Lung (tissue), 12 donors: ENCODE measurements around the gene ADRA1B. TPM values are rescaled to one million over a fixed set of nuclear protein-coding genes. Genes with fewer than 3 reads are reported as not detected.
A peak's percentile ranks its signal among the peaks of the same experiment; 100 is the strongest.

ENCODE experiments used
- ATAC-seq: fragments of 200-7000 bp; cut with Tn5 transposase; one replicate; pipeline ENCODE4 v1.9.1; 2020; ENCODE audit warnings: moderate number of reproducible peaks; ENCODE audit not compliant: insufficient read depth, low FRiP score
- DNase-seq, 3 donors: peaks; one replicate each; pipeline ENCODE4 v3.0.0-alpha.2; 2013 to 2017
- H3K27ac ChIP-seq, 2 donors: one replicate each; pipeline ENCODE4 v1.5.1; 2013; ENCODE audit warnings: mild to moderate bottlenecking in 2 of 2, moderate library complexity in 2 of 2, control low read depth in 1 of 2, inconsistent platforms in 1 of 2, low read depth in 1 of 2, low read length in 1 of 2
- H3K27me3 ChIP-seq, 3 donors: one replicate each; pipeline ENCODE4 v1.5.1; 2013; ENCODE audit warnings: low read length in 2 of 3; ENCODE audit not compliant: control insufficient read depth in 3 of 3, insufficient read depth in 3 of 3
- H3K36me3 ChIP-seq, 4 donors: one replicate each; pipeline ENCODE4 v1.5.1; 2013; ENCODE audit warnings: low read length in 4 of 4, mild to moderate bottlenecking in 1 of 4, moderate library complexity in 1 of 4; ENCODE audit not compliant: control insufficient read depth in 4 of 4, insufficient read depth in 4 of 4
- H3K4me1 ChIP-seq, 5 donors: one replicate each; pipeline ENCODE4 v1.5.1; 2013; ENCODE audit warnings: low read length in 5 of 5, mild to moderate bottlenecking in 2 of 5, moderate library complexity in 1 of 5; ENCODE audit not compliant: control insufficient read depth in 5 of 5, insufficient read depth in 5 of 5
- H3K4me3 ChIP-seq: one replicate; pipeline ENCODE4 v1.5.1; 2013; ENCODE audit warnings: mild to moderate bottlenecking, control low read depth, moderate library complexity
- H3K9ac ChIP-seq, 2 donors: one replicate each; pipeline ENCODE4 v1.5.1; 2013; ENCODE audit warnings: low read length in 2 of 2, control low read depth in 1 of 2; ENCODE audit not compliant: insufficient read depth in 1 of 2
- H3K9me3 ChIP-seq, 4 donors: one replicate each; pipeline ENCODE4 v1.5.1; 2013; ENCODE audit warnings: low read length in 3 of 4, mild to moderate bottlenecking in 1 of 4, moderate library complexity in 1 of 4; ENCODE audit not compliant: control insufficient read depth in 4 of 4, insufficient read depth in 3 of 4
- CTCF ChIP-seq: IDR thresholded peaks from 2 replicates; pipeline ENCODE4 v1.5.1; 2012; ENCODE audit warnings: mild to moderate bottlenecking; ENCODE audit errors: control extremely low read depth, extremely low read depth
- WGBS, 2 donors: extraction: QIAGEN DNeasy Blood & Tissue Kit; methylation state at CpG; one replicate each; pipeline ENCODE4 v1.1.7; 2013; 5-methylcytosine and 5-hydroxymethylcytosine counted together
- polyA plus RNA-seq, 2 donors: library from polyadenylated mRNA; stranded (reverse); fragments of 200-250 nt; gene quantifications; one replicate each; pipeline ENCODE4 v1.2.1, GENCODE V29; 2013
- total RNA-seq, 2 donors: library from RNA; depleted of rRNA in 1 of 2; stranded (reverse); fragments of >200 nt in 1 of 2; gene quantifications; one replicate each; pipeline ENCODE4 v1.2.1, GENCODE V29; 2014 to 2021
- donor health status: control.
- donor health status: control.
- donor health status: Bipolar disorder and iron deficiency.
- donor health status: healthy.
- donor health status: DM: yes; HTN: yes; CAD: no.

ADRA1B gene
- total and polyA plus RNA-seq, 4 donors, result 1.2 to 6.1 (median 2.3) TPM

DNA sequence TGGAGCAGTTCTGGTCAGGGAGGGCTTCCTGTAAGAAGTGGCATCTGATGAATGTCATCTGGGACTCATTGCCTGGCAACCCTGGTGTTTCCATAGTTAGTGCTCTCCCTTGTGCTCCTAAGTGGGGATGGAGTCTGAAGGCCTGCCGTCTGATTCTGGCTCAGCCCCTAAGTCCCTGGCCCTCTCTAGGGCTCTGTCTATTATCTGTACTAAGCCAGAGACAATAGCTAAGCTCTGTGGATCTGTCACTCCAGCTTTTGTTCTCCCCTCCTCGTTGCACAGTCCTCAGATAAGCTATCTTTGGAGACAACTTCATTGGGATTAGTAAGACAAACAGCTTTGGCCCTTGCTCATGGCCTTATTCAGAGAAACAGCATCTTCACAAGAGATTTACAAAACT is 62.1 kb downstream of the ADRA1B start:
- no peaks in the 10 kb centered on the region for H3K36me3 ChIP-seq
- ATAC-seq, result no peak
- WGBS, 2 donors, result 33 to 56% methylated on average over 2 of the region's 2 CpGs

GRCh38 chr5:159982421-159983173 is 66.3 kb downstream of the ADRA1B start:
- H3K27ac ChIP-seq, result no peak overlapping the region
- H3K27me3 ChIP-seq, result peaks cover 0 to 27% (median 10%) of the 10 kb centered on the region in 3 donors
- no peak overlapping the region for H3K4me3 ChIP-seq
- DNase-seq, result no peak
- H3K4me1 ChIP-seq, result peaks cover 0 to 3% (median 0%) of the 10 kb centered on the region in 5 donors
- no peak for ATAC-seq
- H3K36me3 ChIP-seq, result no peaks in the 10 kb centered on the region
- peaks cover 0 to 2% (median 0%) of the 10 kb centered on the region in 4 donors for H3K9me3 ChIP-seq
- no peak overlapping the region for H3K9ac ChIP-seq
- WGBS, 2 donors, result 91% methylated on average over 8 of the region's 8 CpGs
- no peak for TF ChIP-seq CTCF

More for the DNA sequence above, 62.1 kb downstream of the ADRA1B start:
- H3K27me3 ChIP-seq, result peaks cover 0 to 30% (median 9%) of the 10 kb centered on the region in 3 donors
- no peak overlapping the region for H3K4me3 ChIP-seq
- no peak overlapping the region for H3K27ac ChIP-seq
- no peaks in the 10 kb centered on the region for H3K4me1 ChIP-seq
- no peak overlapping the region for H3K9ac ChIP-seq
- no peaks in the 10 kb centered on the region for H3K9me3 ChIP-seq
- no peak for TF ChIP-seq CTCF
- no peak for DNase-seq

GRCh38 chr5:159987031-159987674 is 70.9 kb downstream of the ADRA1B start:
- H3K4me1 ChIP-seq, result peaks cover 0 to 3% (median 0%) of the 10 kb centered on the region in 5 donors
- peak overlapping the region; percentile 1 for H3K4me3 ChIP-seq
- peak; percentile 91 for ATAC-seq
- peaks cover 0 to 30% (median 18%) of the 10 kb centered on the region in 3 donors for H3K27me3 ChIP-seq
- H3K9me3 ChIP-seq, result peaks cover 0 to 2% (median 0%) of the 10 kb centered on the region in 4 donors
- no peak overlapping the region for H3K27ac ChIP-seq
- peak overlapping the region in 1 of 2 donors; percentile 39 for H3K9ac ChIP-seq
- 0 to 2% methylated on average over 50 of the region's 50 CpGs for WGBS, 2 donors
- peak; percentile 63 to 77 (median 77) for DNase-seq
- H3K36me3 ChIP-seq, result no peaks in the 10 kb centered on the region
- peak; percentile 71 for TF ChIP-seq CTCF
